ENCODE results near the gene FJX1.
"Not testable (repeated sequence)": the region's sequence is repeated elsewhere in the genome, so short reads cannot be mapped to it uniquely, and the experiment has no call there.

The FJX1 gene

GRCh38 chr11:35635933-35636332 is 17.7 kb downstream of the FJX1 start:
- no peak for DNase-seq

GRCh38 chr11:35639591-35640179 is 21.4 kb downstream of the FJX1 start:
- DNase-seq = peak in 1 of 2 experiments; percentile 55

GRCh38 chr11:35641171-35641897 is 23.1 kb downstream of the FJX1 start:
- peak in 1 of 2 experiments; percentile 54 for DNase-seq

- no peak for DNase-seq
Measured at GRCh38 chr11:35641964-35642363, 23.7 kb downstream of the FJX1 start.

- DNase-seq = peak; percentile 37 to 52
Measured at GRCh38 chr11:35647421-35648093, 29.3 kb downstream of the FJX1 start.

- DNase-seq = no peak
Measured at GRCh38 chr11:35650006-35650405, 31.7 kb downstream of the FJX1 start.

GRCh38 chr11:35650467-35650866 is 32.2 kb downstream of the FJX1 start:
- DNase-seq = no peak

- DNase-seq = no peak
Measured at GRCh38 chr11:35651263-35651662, 33.0 kb downstream of the FJX1 start.

- DNase-seq = not testable (repeated sequence)
Measured at GRCh38 chr11:35652786-35653185, 34.5 kb downstream of the FJX1 start.

- no peak for DNase-seq
Measured at GRCh38 chr11:35654711-35655110, 36.5 kb downstream of the FJX1 start.

- no peak for DNase-seq
Measured at GRCh38 chr11:35655254-35655653, 37.0 kb downstream of the FJX1 start.

- no peak for DNase-seq
Measured at GRCh38 chr11:35655856-35656255, 37.6 kb downstream of the FJX1 start.

GRCh38 chr11:35658020-35658948 is 40.0 kb downstream of the FJX1 start:
- DNase-seq = no peak

- DNase-seq = no peak
Measured at GRCh38 chr11:35661534-35661933, 43.3 kb downstream of the FJX1 start.

- no peak for DNase-seq
Measured at GRCh38 chr11:35662061-35662648, 43.9 kb downstream of the FJX1 start.

- DNase-seq = peak; percentile 66 to 72
Measured at GRCh38 chr11:35662649-35663407, 44.6 kb downstream of the FJX1 start, which contains the start of gene TRIM44. Gene TRIM44, plus strand, starts transcription at chr11:35662775. Its CDS starts 337 bp downstream, at chr11:35663112.

GRCh38 chr11:35663408-35663702 is 45.1 kb downstream of the FJX1 start:
- DNase-seq = no peak

GRCh38 chr11:35664977-35665441 is 46.7 kb downstream of the FJX1 start:
- no peak for DNase-seq

- DNase-seq = no peak
Measured at GRCh38 chr11:35667257-35667656, 49.0 kb downstream of the FJX1 start.

- DNase-seq = not testable (repeated sequence)
Measured at GRCh38 chr11:35668350-35668749, 50.1 kb downstream of the FJX1 start.
